LHCN-M2 (cell line): ENCODE data around the gene DOC2A. TPM values are rescaled to one million over a fixed set of nuclear protein-coding genes. Genes with fewer than 3 reads are reported as not detected.
"Not testable (repeated sequence)": the region's sequence is repeated elsewhere in the genome, so short reads cannot be mapped to it uniquely, and the experiment has no call there.

Experiments used
- DNase-seq: peaks from one replicate; pipeline ENCODE4 v3.0.0-alpha.2; 2012; ENCODE audit warnings: low read depth
- total RNA-seq: library from RNA; depleted of rRNA; stranded (reverse); fragments of >200 nt; gene quantifications from 2 replicates; pipeline ENCODE4 v1.2.3, GENCODE V29; 2014

Gene DOC2A
- total RNA-seq, 1 experiment from 2014 or later, result not detected

GRCh38 chr16:30027588-30028437 is 17.0 kb upstream of the DOC2A start:
- DNase-seq, result no peak

GRCh38 chr16:30026449-30026848 is 15.6 kb upstream of the DOC2A start:
- DNase-seq, result no peak

- no peak for DNase-seq
Observed at GRCh38 chr16:30025574-30025973, 14.7 kb upstream of the DOC2A start.

- no peak for DNase-seq
Observed at GRCh38 chr16:30025156-30025555, 14.3 kb upstream of the DOC2A start.

- DNase-seq, result no peak
Observed at GRCh38 chr16:30024451-30024850, 13.6 kb upstream of the DOC2A start.

- DNase-seq, result no peak
Observed at GRCh38 chr16:30023586-30023985, 12.8 kb upstream of the DOC2A start.

GRCh38 chr16:30022887-30023286 is 12.1 kb upstream of the DOC2A start, which contains the start of gene C16orf92:
TSS of gene C16orf92 (plus strand) at chr16:30023198. CDS start at chr16:30023341, 143 bp downstream.
- DNase-seq, result no peak

GRCh38 chr16:30018731-30019158 is 7.9 kb upstream of the DOC2A start:
- DNase-seq, result peak; percentile 24

GRCh38 chr16:30017937-30018336 is 7.1 kb upstream of the DOC2A start:
- DNase-seq, result not testable (repeated sequence)

- no peak for DNase-seq
Observed at GRCh38 chr16:30017277-30017656, 6.4 kb upstream of the DOC2A start.

GRCh38 chr16:30016555-30017276 is 5.9 kb upstream of the DOC2A start:
- no peak for DNase-seq

GRCh38 chr16:30015450-30015849 is 4.6 kb upstream of the DOC2A start:
- not testable (repeated sequence) for DNase-seq

- DNase-seq, result not testable (repeated sequence)
Observed at GRCh38 chr16:30012598-30012997, 1.8 kb upstream of the DOC2A start.

GRCh38 chr16:30011714-30012504 is 1.1 kb upstream of the DOC2A start:
- DNase-seq, result no peak

GRCh38 chr16:30009990-30010843 is 610 bp downstream of the DOC2A start:
- DNase-seq, result no peak

GRCh38 chr16:30009085-30009862 is 1.6 kb downstream of the DOC2A start:
- DNase-seq, result no peak

- DNase-seq, result no peak
Observed at GRCh38 chr16:30007378-30007895, 3.4 kb downstream of the DOC2A start.

- DNase-seq, result no peak
Observed at GRCh38 chr16:30006659-30007377, 4.0 kb downstream of the DOC2A start.

- DNase-seq, result no peak
Observed at GRCh38 chr16:30006095-30006473, 4.7 kb downstream of the DOC2A start.
